Measurements from ENCODE around the gene ABCD1. TPM values are rescaled to one million over a fixed set of nuclear protein-coding genes. Genes with fewer than 3 reads are reported as not detected.

ABCD1 gene
- polyA plus RNA-seq, 1 experiment, result 9.2 TPM

- CTCF ChIA-PET, result no interaction called here
- no peak for TF ChIP-seq CTCF (IDR thresholded peaks at IDR 0.05; ENCODE audit: insufficient read depth, low read depth, low read length)
- Histone ChIP-seq H3K4me3 (ENCODE audit: low read depth, low read length) (no peak overlapping the region), H3K27me3 (ENCODE audit: control insufficient read depth, insufficient read depth, low read length) (no peaks in the 10 kb centered on the region), H3K36me3 (ENCODE audit: control insufficient read depth, insufficient read depth, low read length) (no peaks in the 10 kb centered on the region; the same call in 1 of the 2 replicates)
- no peak for DNase-seq (ENCODE audit: low read depth)
- POLR2A ChIA-PET, result no interaction called here
Observed at GRCh38 chrX:153735274-153735673, 10.6 kb downstream of the ABCD1 start.

- no peak for TF ChIP-seq CTCF (IDR thresholded peaks at IDR 0.05; ENCODE audit: insufficient read depth, low read depth, low read length)
- DNase-seq (ENCODE audit: low read depth), result no peak
- ChIA-PET CTCF (no interaction called here), POLR2A (no interaction called here)
- Histone ChIP-seq H3K27me3 (ENCODE audit: control insufficient read depth, insufficient read depth, low read length) (no peaks in the 10 kb centered on the region), H3K4me3 (ENCODE audit: low read depth, low read length) (no peak overlapping the region), H3K36me3 (ENCODE audit: control insufficient read depth, insufficient read depth, low read length) (no peaks in the 10 kb centered on the region; the same call in 1 of the 2 replicates)
Observed at GRCh38 chrX:153736071-153736820, 11.6 kb downstream of the ABCD1 start.

- no peak for DNase-seq (ENCODE audit: low read depth)
- no peaks in the 10 kb centered on the region for H3K27me3 ChIP-seq (ENCODE audit: control insufficient read depth, insufficient read depth, low read length)
- no peak overlapping the region for H3K4me3 ChIP-seq (ENCODE audit: low read depth, low read length)
- no peak for TF ChIP-seq CTCF (IDR thresholded peaks at IDR 0.05; ENCODE audit: insufficient read depth, low read depth, low read length)
- POLR2A ChIA-PET, result no interaction called here
- no peaks in the 10 kb centered on the region; the same call in 1 of the 2 replicates for H3K36me3 ChIP-seq (ENCODE audit: control insufficient read depth, insufficient read depth, low read length)
- CTCF ChIA-PET, result no interaction called here
Observed at GRCh38 chrX:153736871-153737441, 12.3 kb downstream of the ABCD1 start.

- H3K36me3 ChIP-seq (ENCODE audit: control insufficient read depth, insufficient read depth, low read length), result no peaks in the 10 kb centered on the region; the same call in 1 of the 2 replicates
- no peak for TF ChIP-seq CTCF (IDR thresholded peaks at IDR 0.05; ENCODE audit: insufficient read depth, low read depth, low read length)
- no peak overlapping the region for H3K4me3 ChIP-seq (ENCODE audit: low read depth, low read length)
- no peak for DNase-seq (ENCODE audit: low read depth)
- POLR2A ChIA-PET, result no interaction called here
- no peaks in the 10 kb centered on the region for H3K27me3 ChIP-seq (ENCODE audit: control insufficient read depth, insufficient read depth, low read length)
- CTCF ChIA-PET, result no interaction called here
Observed at GRCh38 chrX:153738056-153738605, 13.5 kb downstream of the ABCD1 start.

- ChIA-PET CTCF (no interaction called here), POLR2A (no interaction called here)
- no peak overlapping the region for H3K4me3 ChIP-seq (ENCODE audit: low read depth, low read length)
- H3K27me3 ChIP-seq (ENCODE audit: control insufficient read depth, insufficient read depth, low read length), result no peaks in the 10 kb centered on the region
- no peak for DNase-seq (ENCODE audit: low read depth)
- no peak for TF ChIP-seq CTCF (IDR thresholded peaks at IDR 0.05; ENCODE audit: insufficient read depth, low read depth, low read length)
- H3K36me3 ChIP-seq (ENCODE audit: control insufficient read depth, insufficient read depth, low read length), result no peaks in the 10 kb centered on the region
Observed at GRCh38 chrX:153739754-153740486, 15.3 kb downstream of the ABCD1 start.
